ENCODE measurements around the gene PGM3. TPM values are rescaled to one million over a fixed set of nuclear protein-coding genes. Genes with fewer than 3 reads are reported as not detected.

The PGM3 gene
- total RNA-seq, 1 experiment from 2014 or later = 28.6 TPM

- DNase-seq (ENCODE audit: low read depth) = peak; percentile 14
Observed at GRCh38 chr6:83119742-83120300, 73.2 kb downstream of the PGM3 start.

- DNase-seq (ENCODE audit: low read depth) = no peak
Observed at GRCh38 chr6:83117802-83118201, 75.3 kb downstream of the PGM3 start.

Other genes starting within 250 kb of the PGM3 start
- gene UBE3D, start 127.4 kb downstream of the PGM3 start, total RNA-seq (2014; rRNA removed) = 4.1 and 4.4 TPM in 2 replicates
- 14.4 and 16.6 TPM in 2 replicates for gene DOP1A, start 125.6 kb downstream of the PGM3 start, total RNA-seq (2014; rRNA removed)
- 1.3 and 1.7 TPM in 2 replicates for gene RWDD2A, start 92 bp upstream of the PGM3 start, total RNA-seq (2014; rRNA removed)
- gene ME1, start 237.8 kb upstream of the PGM3 start, total RNA-seq (2014; rRNA removed) = 6.4 and 8.1 TPM in 2 replicates

Measured in LHCN-M2 (cell line).